Activated B cell treated with CpG ODN at 0.5 μM for 24 hours (primary cell): ENCODE results near the gene DSCAML1. TPM values are rescaled to one million over a fixed set of nuclear protein-coding genes. Genes with fewer than 3 reads are reported as not detected.

Experiments used
- ATAC-seq: fragments of 200-7000 bp; cut with Tn5 transposase; one replicate; pipeline ENCODE4 v1.10.0; 2021; ENCODE audit warnings: low read depth, mild to moderate bottlenecking, moderate library complexity
- CTCF ChIA-PET: fragments of 350-600 bp; sonication (Branson Sonifier 250); formaldehyde crosslinking; loops from one replicate; lab custom pipeline; 2021; ENCODE audit warnings: antibody characterized with exemption; lab: Charles Lee
- POLR2A ChIA-PET: fragments of 350-600 bp; sonication (Branson Sonifier 250); formaldehyde crosslinking; loops from one replicate; lab custom pipeline; 2021; ENCODE audit warnings: antibody characterized with exemption; lab: Charles Lee
- DNase-seq: peaks from one replicate; pipeline ENCODE4 v3.0.0; 2022
- H3K27ac Mint-ChIP-seq: one replicate; pipeline ENCODE4 v1.8.0; 2020; ENCODE audit warnings: mixed read lengths
- H3K27me3 Mint-ChIP-seq: one replicate; pipeline ENCODE4 v1.8.0; 2021; ENCODE audit warnings: mixed read lengths
- H3K36me3 Mint-ChIP-seq: one replicate; pipeline ENCODE4 v1.8.0; 2021; ENCODE audit warnings: low read depth, mixed read lengths
- H3K4me1 Mint-ChIP-seq: one replicate; pipeline ENCODE4 v1.8.0; 2021; ENCODE audit warnings: mixed read lengths
- H3K4me3 Mint-ChIP-seq: one replicate; pipeline ENCODE4 v1.8.0; 2020; ENCODE audit warnings: mild to moderate bottlenecking, mixed read lengths
- H3K9me3 Mint-ChIP-seq: one replicate; pipeline ENCODE4 v1.8.0; 2020; ENCODE audit warnings: mixed read lengths
- intact Hi-C: fragments of 100-400 bp; cut with micrococcal nuclease; formaldehyde crosslinking; loops from one replicate; pipeline ENCODE4 v1.15.1; 2024
- total RNA-seq: library from RNA; stranded (reverse); gene quantifications from 2 replicates; pipeline ENCODE4 v1.2.3, GENCODE V29; 2022
- TF ChIP-seq, protein P1 (sequence below): fragments of 200-600 bp; IDR thresholded peaks from one replicate; pipeline ENCODE4 v1.8.0; 2022; ENCODE audit warnings: antibody characterized with exemption, mild to moderate bottlenecking

DSCAML1 gene
- total RNA-seq, 1 donor from 2014 or later: 3.6 TPM

DNA sequence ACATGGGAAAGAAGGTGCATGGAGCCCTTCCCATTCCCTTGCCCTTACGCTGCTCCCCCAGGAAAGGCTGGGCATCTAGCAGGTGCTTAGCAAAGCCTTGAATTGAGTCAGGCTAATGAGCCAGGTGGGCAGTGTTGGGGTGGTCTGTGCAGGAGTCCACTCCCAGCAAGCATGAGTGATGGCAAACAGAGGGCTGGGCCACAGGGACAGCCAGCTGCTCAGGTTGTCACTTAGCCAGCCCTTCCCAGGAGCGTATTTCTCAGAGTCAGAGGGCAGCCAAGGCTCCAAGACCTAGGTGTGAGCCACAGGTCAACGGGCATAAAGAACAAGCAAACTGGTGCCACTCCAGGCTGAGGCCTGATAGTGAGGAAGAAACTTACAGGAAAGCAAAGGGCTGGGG, 149.8 kb downstream of the DSCAML1 start:
- ChIA-PET CTCF (no interaction called here), POLR2A (no interaction called here)
- H3K4me3 Mint-ChIP-seq: no peak overlapping the region
- TF ChIP-seq, protein P1, sequence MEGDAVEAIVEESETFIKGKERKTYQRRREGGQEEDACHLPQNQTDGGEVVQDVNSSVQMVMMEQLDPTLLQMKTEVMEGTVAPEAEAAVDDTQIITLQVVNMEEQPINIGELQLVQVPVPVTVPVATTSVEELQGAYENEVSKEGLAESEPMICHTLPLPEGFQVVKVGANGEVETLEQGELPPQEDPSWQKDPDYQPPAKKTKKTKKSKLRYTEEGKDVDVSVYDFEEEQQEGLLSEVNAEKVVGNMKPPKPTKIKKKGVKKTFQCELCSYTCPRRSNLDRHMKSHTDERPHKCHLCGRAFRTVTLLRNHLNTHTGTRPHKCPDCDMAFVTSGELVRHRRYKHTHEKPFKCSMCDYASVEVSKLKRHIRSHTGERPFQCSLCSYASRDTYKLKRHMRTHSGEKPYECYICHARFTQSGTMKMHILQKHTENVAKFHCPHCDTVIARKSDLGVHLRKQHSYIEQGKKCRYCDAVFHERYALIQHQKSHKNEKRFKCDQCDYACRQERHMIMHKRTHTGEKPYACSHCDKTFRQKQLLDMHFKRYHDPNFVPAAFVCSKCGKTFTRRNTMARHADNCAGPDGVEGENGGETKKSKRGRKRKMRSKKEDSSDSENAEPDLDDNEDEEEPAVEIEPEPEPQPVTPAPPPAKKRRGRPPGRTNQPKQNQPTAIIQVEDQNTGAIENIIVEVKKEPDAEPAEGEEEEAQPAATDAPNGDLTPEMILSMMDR: no peak
- intact Hi-C loops: no loop called here
- ATAC-seq (no peak), DNase-seq (no peak)
- no peaks in the 10 kb centered on the region for H3K4me1 Mint-ChIP-seq
- H3K27ac Mint-ChIP-seq: no peak overlapping the region
- no peaks in the 10 kb centered on the region for H3K27me3 Mint-ChIP-seq
- H3K9me3 Mint-ChIP-seq: no peaks in the 10 kb centered on the region
- no peaks in the 10 kb centered on the region for H3K36me3 Mint-ChIP-seq

DNA sequence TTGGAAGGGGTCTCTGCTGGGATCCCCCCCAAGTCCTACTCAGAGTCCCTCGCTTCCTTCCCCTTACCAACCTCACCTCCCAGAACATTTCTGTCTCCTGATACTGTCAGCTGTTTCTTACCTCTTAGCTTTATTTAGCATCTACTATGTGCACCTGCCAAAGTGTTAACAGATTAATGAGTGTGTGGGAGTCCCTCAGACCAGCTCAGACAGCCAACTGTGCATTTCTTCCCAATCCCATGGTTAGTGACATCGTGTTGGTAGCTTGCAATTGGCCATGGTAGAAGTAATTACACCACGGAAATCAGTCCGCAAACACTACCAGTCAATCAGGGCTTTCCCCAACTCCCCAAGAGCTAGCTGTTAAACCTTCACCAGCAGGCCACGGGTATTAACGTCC, 150.6 kb downstream of the DSCAML1 start:
- ATAC-seq: no peak
- TF ChIP-seq, protein P1: no peak
- no peak overlapping the region for H3K27ac Mint-ChIP-seq
- H3K4me3 Mint-ChIP-seq: no peak overlapping the region
- no peaks in the 10 kb centered on the region for H3K9me3 Mint-ChIP-seq
- CTCF ChIA-PET: no interaction called here
- H3K27me3 Mint-ChIP-seq: no peaks in the 10 kb centered on the region
- POLR2A ChIA-PET: no interaction called here
- intact Hi-C loops: no loop called here
- H3K36me3 Mint-ChIP-seq: no peaks in the 10 kb centered on the region
- H3K4me1 Mint-ChIP-seq: no peaks in the 10 kb centered on the region
- no peak for DNase-seq

- Mint-ChIP-seq H3K27ac (no peak overlapping the region), H3K4me1 (no peaks in the 10 kb centered on the region), H3K27me3 (no peaks in the 10 kb centered on the region), H3K36me3 (no peaks in the 10 kb centered on the region), H3K9me3 (no peaks in the 10 kb centered on the region), H3K4me3 (no peak overlapping the region)
- ATAC-seq: no peak
- TF ChIP-seq, protein P1: no peak
- ChIA-PET CTCF (no interaction called here), POLR2A (no interaction called here)
- intact Hi-C loops: no loop called here
- DNase-seq: no peak
Measured at GRCh38 chr11:117644403-117645155, 152.4 kb downstream of the DSCAML1 start.

DNA sequence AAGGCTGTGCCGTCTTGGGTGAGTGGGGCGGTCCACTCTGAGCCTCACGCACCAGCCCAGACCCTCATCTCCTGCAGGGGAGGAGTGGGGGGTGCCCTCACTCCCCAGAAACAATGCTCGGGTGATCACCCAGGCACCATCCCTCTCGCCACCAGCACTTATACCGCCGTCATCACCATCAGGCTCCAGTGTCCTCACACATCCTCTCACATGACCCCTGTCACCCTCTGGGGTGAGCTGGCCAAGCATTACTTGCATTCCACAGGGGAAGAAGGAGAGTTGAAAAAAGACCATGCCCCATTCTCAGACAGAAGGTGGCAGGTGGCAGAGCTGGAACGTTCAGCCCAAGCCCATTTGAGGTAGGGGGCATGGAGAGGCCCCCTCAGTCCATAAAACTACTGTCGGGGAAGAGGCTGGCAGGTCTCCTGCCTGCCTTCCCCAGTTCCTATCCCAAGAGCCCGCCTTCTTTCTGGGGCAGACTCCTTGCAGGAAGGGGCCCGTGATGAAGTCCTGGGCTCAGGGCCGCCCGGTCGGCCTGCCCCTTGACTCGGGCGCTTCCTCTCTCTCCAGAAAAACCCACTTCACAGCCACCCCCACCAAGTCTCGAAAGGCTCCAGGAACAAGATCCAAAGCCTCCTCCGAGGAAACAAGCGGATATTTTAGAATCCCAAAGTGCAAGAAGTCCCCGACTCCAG, 153.3 kb downstream of the DSCAML1 start:
- DNase-seq: no peak
- ChIA-PET CTCF (no interaction called here), POLR2A (no interaction called here)

GRCh38 chr11:117642835-117643234, 154.2 kb downstream of the DSCAML1 start:
- H3K9me3 Mint-ChIP-seq: no peaks in the 10 kb centered on the region
- H3K27ac Mint-ChIP-seq: no peak overlapping the region
- no peak overlapping the region for H3K4me3 Mint-ChIP-seq
- ATAC-seq (no peak), DNase-seq (no peak)
- TF ChIP-seq, protein P1: no peak
- H3K36me3 Mint-ChIP-seq: no peaks in the 10 kb centered on the region
- intact Hi-C loops: no loop called here
- H3K27me3 Mint-ChIP-seq: no peaks in the 10 kb centered on the region
- CTCF ChIA-PET: no interaction called here
- no peaks in the 10 kb centered on the region for H3K4me1 Mint-ChIP-seq
- POLR2A ChIA-PET: no interaction called here

More for the DNA sequence above, 153.3 kb downstream of the DSCAML1 start:
- TF ChIP-seq, protein P1: no peak
- no peak for ATAC-seq
- Mint-ChIP-seq H3K4me3 (no peak overlapping the region), H3K9me3 (no peaks in the 10 kb centered on the region), H3K4me1 (no peaks in the 10 kb centered on the region), H3K27ac (no peak overlapping the region), H3K27me3 (no peaks in the 10 kb centered on the region), H3K36me3 (no peaks in the 10 kb centered on the region)
- intact Hi-C loops: no loop called here
